HG02759 (cell line): Measurements from ENCODE around the gene RB1.

Source experiments
- ATAC-seq: cut with Tn5 transposase; IDR thresholded peaks from one replicate; pipeline ENCODE4 v1.9.1; 2021; ENCODE audit warnings: mild to moderate bottlenecking, moderate library complexity; ENCODE audit not compliant: unreplicated experiment

The RB1 gene

DNA sequence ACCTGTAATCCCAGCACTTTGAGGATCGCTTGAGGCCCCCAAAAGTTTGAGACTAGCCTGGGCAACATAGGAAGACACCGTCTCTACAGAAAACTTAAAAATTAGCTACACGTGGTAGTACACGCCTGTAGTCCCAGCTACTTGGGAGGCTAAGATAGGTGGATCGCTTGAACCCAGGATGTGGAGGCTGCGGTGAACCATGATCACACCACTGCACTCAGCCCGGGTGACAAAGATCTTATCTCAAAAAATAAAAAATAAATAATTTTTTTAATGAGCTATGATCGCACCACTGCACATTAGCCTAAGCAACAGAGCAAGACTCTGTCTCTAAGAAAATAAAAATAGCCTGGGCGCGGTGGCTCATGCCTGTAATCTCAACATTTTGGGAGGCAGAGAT, 222.7 kb downstream of the RB1 start:
- ATAC-seq = no peak

DNA sequence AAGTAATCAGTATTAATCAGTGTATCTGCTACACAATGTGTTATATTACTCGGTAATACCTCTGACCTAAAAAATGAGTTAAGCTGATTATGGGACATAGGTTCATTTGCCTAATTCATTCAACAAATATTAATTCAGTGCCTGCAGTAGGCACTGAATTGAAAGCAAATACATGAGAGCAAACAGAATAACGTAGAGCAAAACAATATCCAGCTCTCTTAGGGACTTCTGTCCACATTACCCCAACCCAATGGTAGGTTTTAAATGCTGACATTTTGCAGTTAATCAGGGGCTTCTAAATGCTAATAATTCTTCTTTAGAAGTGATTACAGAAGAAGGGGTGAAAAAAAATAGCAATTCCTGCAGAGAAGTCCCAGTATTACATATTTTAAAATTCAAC, 224.4 kb downstream of the RB1 start:
- no peak for ATAC-seq

DNA sequence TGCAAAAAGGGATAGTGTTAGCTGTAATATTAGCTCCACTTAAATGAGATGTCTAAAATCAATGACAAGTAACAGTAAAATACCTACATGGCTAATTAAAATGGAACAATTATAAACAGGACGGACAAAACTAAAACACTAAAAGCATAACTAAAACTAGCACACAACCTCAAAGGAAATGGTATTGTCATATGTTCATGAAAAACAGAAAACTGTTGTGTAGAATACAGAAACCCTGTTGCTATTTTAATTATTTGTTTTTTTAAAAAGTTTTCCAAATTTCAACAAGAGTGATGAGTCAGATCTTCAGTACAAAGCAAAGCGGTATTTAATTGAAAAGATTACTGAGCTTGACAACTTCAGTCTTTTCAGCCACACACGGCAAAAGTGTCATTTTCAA, 225.2 kb downstream of the RB1 start:
- no peak for ATAC-seq

DNA sequence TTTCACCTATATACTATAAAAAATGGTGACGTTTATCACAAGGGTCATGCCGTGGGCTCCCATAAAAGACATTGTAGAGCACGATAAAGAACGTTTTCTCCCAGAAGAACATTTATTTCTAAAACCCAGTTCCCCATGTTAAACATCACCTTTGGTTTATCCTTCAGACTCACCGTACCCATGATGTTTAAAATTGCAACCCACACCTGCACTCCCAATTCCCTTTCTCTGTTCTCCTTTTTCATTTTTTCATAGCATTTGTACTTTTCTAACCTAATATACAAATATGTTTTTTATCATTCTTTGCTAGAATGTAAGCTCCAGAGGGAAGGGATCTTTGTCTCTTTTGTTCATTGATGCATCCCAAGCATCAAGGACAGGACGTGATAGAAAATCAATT, 227.3 kb downstream of the RB1 start:
- ATAC-seq = no peak
